ENCODE results near the gene MDP1.

- TF ChIP-seq GLIS3 (CRISPR knock-in tag; IDR thresholded peaks at IDR 0.05) (no peak), RARB (CRISPR knock-in tag; IDR thresholded peaks at IDR 0.05) (no peak), CSDC2 (CRISPR knock-in tag; IDR thresholded peaks at IDR 0.05) (no peak), ZNF565 (CRISPR knock-in tag; conservative IDR thresholded peaks at IDR 0.05; ENCODE audit: low read depth) (no peak), BACH2 (CRISPR knock-in tag; IDR thresholded peaks at IDR 0.05; ENCODE audit: borderline replicate concordance) (no peak), PATZ1 (CRISPR knock-in tag; IDR thresholded peaks at IDR 0.05; ENCODE audit: borderline replicate concordance) (no peak), ZNF70 (CRISPR knock-in tag; IDR thresholded peaks at IDR 0.05) (no peak), TSHZ2 (CRISPR knock-in tag; IDR thresholded peaks at IDR 0.05) (no peak), TOX (CRISPR knock-in tag; IDR thresholded peaks at IDR 0.05; ENCODE audit: borderline replicate concordance) (no peak), SNAI2 (CRISPR knock-in tag; IDR thresholded peaks at IDR 0.05) (no peak), OSR1 (CRISPR knock-in tag; IDR thresholded peaks at IDR 0.05) (no peak)
Measured at GRCh38 chr14:24231263-24232120, 15.6 kb upstream of the MDP1 start.

Data from SK-N-SH treated with all-trans-retinoic acid at 6 μM for 48 hours (cell line).